Fibroblast of lung (primary cell): ENCODE measurements around the gene GNLY. TPM values are rescaled to one million over a fixed set of nuclear protein-coding genes. Genes with fewer than 3 reads are reported as not detected.

Experiments used
- DNase-seq, 2 donors: peaks; one replicate each; pipeline versions ENCODE4 v3.0.0 to v3.0.0-alpha.2; 2010; ENCODE audit warnings: low read depth in 2 of 2
- H2AFZ ChIP-seq: 2 replicates; pipeline ENCODE4 v1.5.1; 2012; ENCODE audit warnings: low read length, control low read depth, inconsistent platforms
- H3K27ac ChIP-seq: 2 replicates; pipeline ENCODE4 v1.5.1; 2011; ENCODE audit warnings: low read length, control low read depth; ENCODE audit not compliant: insufficient read depth
- H3K27me3 ChIP-seq: 2 replicates; pipeline ENCODE4 v1.5.1; 2011; ENCODE audit warnings: mild to moderate bottlenecking, low read length; ENCODE audit not compliant: control insufficient read depth, insufficient read depth
- H3K36me3 ChIP-seq: 2 replicates; pipeline ENCODE4 v1.5.1; 2011; ENCODE audit warnings: low read length; ENCODE audit not compliant: control insufficient read depth, insufficient read depth
- H3K4me1 ChIP-seq: 2 replicates; pipeline ENCODE4 v1.5.1; 2011; ENCODE audit warnings: low read length; ENCODE audit not compliant: control insufficient read depth, insufficient read depth; ENCODE audit errors: extremely low read depth
- H3K4me2 ChIP-seq: 2 replicates; pipeline ENCODE4 v1.5.1; 2011; ENCODE audit warnings: low read length, control low read depth; ENCODE audit not compliant: insufficient read depth; ENCODE audit errors: extremely low read depth
- H3K4me3 ChIP-seq, 4 experiments: fragments of 200-600 bp in 1 of 4; sonication (generic) in 1 of 4; replicated peaks in 1 of 4; 2 replicates each; pipeline ENCODE4 v1.5.1; 2011 to 2016; ENCODE audit warnings: low read length in 4 of 4, low read depth in 3 of 4, mild to moderate bottlenecking in 3 of 4, control low read depth in 2 of 4, inconsistent platforms in 1 of 4, mixed read lengths in 1 of 4; ENCODE audit not compliant: insufficient read depth in 1 of 4; ENCODE audit errors: control extremely low read depth in 1 of 4
- H3K79me2 ChIP-seq: 2 replicates; pipeline ENCODE4 v1.5.1; 2012; ENCODE audit warnings: mild to moderate bottlenecking, low read length, inconsistent platforms; ENCODE audit not compliant: control insufficient read depth, insufficient read depth
- H3K9ac ChIP-seq: 2 replicates; pipeline ENCODE4 v1.5.1; 2011; ENCODE audit warnings: mild to moderate bottlenecking, low read length, control low read depth; ENCODE audit not compliant: insufficient read depth
- H3K9me3 ChIP-seq: 2 replicates; pipeline ENCODE4 v1.5.1; 2012; ENCODE audit warnings: low read depth, low read length; ENCODE audit not compliant: control insufficient read depth, insufficient read depth
- H4K20me1 ChIP-seq: 2 replicates; pipeline ENCODE4 v1.5.1; 2011; ENCODE audit warnings: low read length; ENCODE audit not compliant: control insufficient read depth, insufficient read depth; ENCODE audit errors: extremely low read depth
- CTCF ChIP-seq, 2 donors: IDR thresholded peaks in 1 of 2; conservative IDR thresholded peaks in 1 of 2; 1 replicate in 1 of 2; 2 replicates in 1 of 2; pipeline ENCODE4 v1.5.1; 2011 to 2012; ENCODE audit warnings: low read length in 2 of 2, control low read depth in 1 of 2, inconsistent platforms in 1 of 2, low read depth in 1 of 2, mild to moderate bottlenecking in 1 of 2
- EZH2 ChIP-seq: IDR thresholded peaks from 2 replicates; pipeline ENCODE4 v1.5.1; 2012; ENCODE audit warnings: low read length, control low read depth, mild to moderate bottlenecking; ENCODE audit errors: missing control alignments
- polyA plus RNA-seq, 2 donors: library from polyadenylated mRNA; depleted of rRNA in 1 of 2; stranded (reverse) in 1 of 2; unstranded in 1 of 2; fragments of >200 nt; gene quantifications; 2 replicates each; pipeline ENCODE4 v1.2.1, GENCODE V29; 2011 to 2012; ENCODE audit warnings: missing spikeins in 1 of 2
- total RNA-seq: library from RNA; depleted of rRNA; stranded (reverse); fragments of >200 nt; gene quantifications from 2 replicates; pipeline ENCODE4 v1.2.1, GENCODE V29; 2014

GNLY gene
- total and polyA plus RNA-seq, 2 donors (not counting 1 experiment from before 2014, with no cell fraction given), result under 0.01 TPM; not detected in 1

- H3K79me2 ChIP-seq, result no peaks in the 10 kb centered on the region
- H3K36me3 ChIP-seq, result no peaks in the 10 kb centered on the region
- H3K9ac ChIP-seq, result no peak overlapping the region
- no peak overlapping the region for H3K27ac ChIP-seq
- peaks cover 4% of the 10 kb centered on the region for H3K4me1 ChIP-seq
- no peaks in the 10 kb centered on the region for H3K27me3 ChIP-seq
- H3K9me3 ChIP-seq, result no peaks in the 10 kb centered on the region
- H3K4me3 ChIP-seq, result no peak overlapping the region
- DNase-seq, result no peak
- H2AFZ ChIP-seq, result no peak overlapping the region
- TF ChIP-seq EZH2 (no peak), CTCF (conservative IDR thresholded peaks at IDR 0.05 in 1 of 2, IDR thresholded peaks at IDR 0.05 in 1 of 2; ENCODE audit: low read depth in 1 of 2, low read length in 2 of 2) (no peak)
- no peaks in the 10 kb centered on the region for H4K20me1 ChIP-seq
- H3K4me2 ChIP-seq, result no peak overlapping the region
Measured at GRCh38 chr2:85667561-85668008, 26.6 kb upstream of the GNLY start.

- H3K4me3 ChIP-seq, result no peak within 1 kb of the TSS
- no peak within 1 kb of the TSS for H3K4me2 ChIP-seq
- TF ChIP-seq CTCF (conservative IDR thresholded peaks at IDR 0.05 in 1 of 2, IDR thresholded peaks at IDR 0.05 in 1 of 2; ENCODE audit: low read depth in 1 of 2, low read length in 2 of 2), result no peak
- TF ChIP-seq EZH2, result no peak
- H3K27ac ChIP-seq, result no peak within 1 kb of the TSS
- H3K9ac ChIP-seq, result no peak within 1 kb of the TSS
- H3K27me3 ChIP-seq, result no peaks in the 10 kb centered on the region
- H3K79me2 ChIP-seq, result no peaks in the 10 kb centered on the region
- peaks cover 1% of the 10 kb centered on the region for H3K4me1 ChIP-seq
- H2AFZ ChIP-seq, result no peak within 1 kb of the TSS
- no peak for DNase-seq
- no peaks in the 10 kb centered on the region for H3K36me3 ChIP-seq
- H4K20me1 ChIP-seq, result no peaks in the 10 kb centered on the region
- H3K9me3 ChIP-seq, result no peaks in the 10 kb centered on the region
Measured at GRCh38 chr2:85668009-85668856, 25.9 kb upstream of the GNLY start, which contains the start of gene SFTPB. TSS of gene SFTPB (minus strand) at chr2:85668199. CDS start at chr2:85668183, 16 bp downstream.

GRCh38 chr2:85668857-85669142 lies 25.4 kb upstream of the GNLY start:
- Histone ChIP-seq H3K4me1 (no peaks in the 10 kb centered on the region), H3K79me2 (no peaks in the 10 kb centered on the region), H3K9me3 (no peaks in the 10 kb centered on the region), H3K4me3 (no peak overlapping the region), H3K36me3 (no peaks in the 10 kb centered on the region), H3K4me2 (no peak overlapping the region), H3K9ac (no peak overlapping the region), H3K27me3 (no peaks in the 10 kb centered on the region), H4K20me1 (no peaks in the 10 kb centered on the region), H3K27ac (no peak overlapping the region), H2AFZ (no peak overlapping the region)
- TF ChIP-seq EZH2 (no peak), CTCF (conservative IDR thresholded peaks at IDR 0.05 in 1 of 2, IDR thresholded peaks at IDR 0.05 in 1 of 2; ENCODE audit: low read depth in 1 of 2, low read length in 2 of 2) (no peak)
- no peak for DNase-seq
